ENCODE data around the gene KRTAP20-2. TPM values are rescaled to one million over a fixed set of nuclear protein-coding genes. Genes with fewer than 3 reads are reported as not detected.

The KRTAP20-2 gene
- total RNA-seq, 1 experiment from 2014 or later = not detected

DNA sequence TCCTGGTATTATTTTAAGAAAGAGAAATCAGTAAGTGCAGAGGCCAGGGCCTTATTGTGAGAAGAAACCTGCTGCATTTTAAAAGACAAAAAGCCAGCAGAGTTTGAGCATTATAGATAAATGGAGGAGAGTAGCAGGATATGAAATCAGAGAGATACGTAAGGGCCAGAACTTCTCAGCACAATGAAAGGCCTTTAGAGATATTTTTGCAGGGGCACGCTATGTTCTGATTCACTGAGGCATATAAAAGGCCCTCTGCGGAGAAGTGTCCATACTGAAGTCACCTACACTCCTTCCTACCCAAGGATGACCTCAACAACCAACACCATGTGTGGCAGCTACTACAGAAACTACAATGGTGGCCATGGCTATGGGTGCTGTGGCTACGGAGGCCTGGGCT, 42.9 kb upstream of the KRTAP20-2 start, which contains the start of gene KRTAP6-3:
Gene KRTAP6-3 (plus strand): TSS at position 301 of the 400 bp plus-strand sequence. CDS start 6 bp downstream, at position 307.
- no peak for DNase-seq (ENCODE audit: low read depth, low spot score)
- in situ Hi-C loops (cut with HindIII; ENCODE audit: low pct_unique_long_range_greater_than_20kb, low sequenced_read_pairs) = no loop called here
- no peak for ATAC-seq
- Histone ChIP-seq H3K4me1 (ENCODE audit: control insufficient read depth, insufficient read depth, low read length) (no peaks in the 10 kb centered on the region), H3K27me3 (ENCODE audit: control insufficient read depth, insufficient read depth, low read length) (no peaks in the 10 kb centered on the region), H3K9me3 (ENCODE audit: control insufficient read depth, insufficient read depth, low read depth, low read length) (no peaks in the 10 kb centered on the region), H3K27ac (ENCODE audit: low read length) (no peak within 1 kb of the TSS), H3K4me3 (ENCODE audit: low read depth in 2 of 2, low read length in 2 of 2) (no peak within 1 kb of the TSS), H3K36me3 (ENCODE audit: control insufficient read depth, insufficient read depth, low read length) (no peaks in the 10 kb centered on the region)
- TF ChIP-seq, protein P1, sequence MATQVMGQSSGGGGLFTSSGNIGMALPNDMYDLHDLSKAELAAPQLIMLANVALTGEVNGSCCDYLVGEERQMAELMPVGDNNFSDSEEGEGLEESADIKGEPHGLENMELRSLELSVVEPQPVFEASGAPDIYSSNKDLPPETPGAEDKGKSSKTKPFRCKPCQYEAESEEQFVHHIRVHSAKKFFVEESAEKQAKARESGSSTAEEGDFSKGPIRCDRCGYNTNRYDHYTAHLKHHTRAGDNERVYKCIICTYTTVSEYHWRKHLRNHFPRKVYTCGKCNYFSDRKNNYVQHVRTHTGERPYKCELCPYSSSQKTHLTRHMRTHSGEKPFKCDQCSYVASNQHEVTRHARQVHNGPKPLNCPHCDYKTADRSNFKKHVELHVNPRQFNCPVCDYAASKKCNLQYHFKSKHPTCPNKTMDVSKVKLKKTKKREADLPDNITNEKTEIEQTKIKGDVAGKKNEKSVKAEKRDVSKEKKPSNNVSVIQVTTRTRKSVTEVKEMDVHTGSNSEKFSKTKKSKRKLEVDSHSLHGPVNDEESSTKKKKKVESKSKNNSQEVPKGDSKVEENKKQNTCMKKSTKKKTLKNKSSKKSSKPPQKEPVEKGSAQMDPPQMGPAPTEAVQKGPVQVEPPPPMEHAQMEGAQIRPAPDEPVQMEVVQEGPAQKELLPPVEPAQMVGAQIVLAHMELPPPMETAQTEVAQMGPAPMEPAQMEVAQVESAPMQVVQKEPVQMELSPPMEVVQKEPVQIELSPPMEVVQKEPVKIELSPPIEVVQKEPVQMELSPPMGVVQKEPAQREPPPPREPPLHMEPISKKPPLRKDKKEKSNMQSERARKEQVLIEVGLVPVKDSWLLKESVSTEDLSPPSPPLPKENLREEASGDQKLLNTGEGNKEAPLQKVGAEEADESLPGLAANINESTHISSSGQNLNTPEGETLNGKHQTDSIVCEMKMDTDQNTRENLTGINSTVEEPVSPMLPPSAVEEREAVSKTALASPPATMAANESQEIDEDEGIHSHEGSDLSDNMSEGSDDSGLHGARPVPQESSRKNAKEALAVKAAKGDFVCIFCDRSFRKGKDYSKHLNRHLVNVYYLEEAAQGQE (IDR thresholded peaks at IDR 0.05; ENCODE audit: insufficient read depth in 1 of 2, low read depth in 2 of 2, low read length in 1 of 2) = no peak
- TF ChIP-seq TCF7L2 (IDR thresholded peaks at IDR 0.05; ENCODE audit: low read depth, low read length) (no peak), SIN3A (IDR thresholded peaks at IDR 0.05; ENCODE audit: borderline replicate concordance, insufficient read depth, low read depth, low read length) (no peak), POLR2AphosphoS5 (IDR thresholded peaks at IDR 0.05; ENCODE audit: low read depth, low read length) (no peak)
- TF ChIP-seq, protein P2, sequence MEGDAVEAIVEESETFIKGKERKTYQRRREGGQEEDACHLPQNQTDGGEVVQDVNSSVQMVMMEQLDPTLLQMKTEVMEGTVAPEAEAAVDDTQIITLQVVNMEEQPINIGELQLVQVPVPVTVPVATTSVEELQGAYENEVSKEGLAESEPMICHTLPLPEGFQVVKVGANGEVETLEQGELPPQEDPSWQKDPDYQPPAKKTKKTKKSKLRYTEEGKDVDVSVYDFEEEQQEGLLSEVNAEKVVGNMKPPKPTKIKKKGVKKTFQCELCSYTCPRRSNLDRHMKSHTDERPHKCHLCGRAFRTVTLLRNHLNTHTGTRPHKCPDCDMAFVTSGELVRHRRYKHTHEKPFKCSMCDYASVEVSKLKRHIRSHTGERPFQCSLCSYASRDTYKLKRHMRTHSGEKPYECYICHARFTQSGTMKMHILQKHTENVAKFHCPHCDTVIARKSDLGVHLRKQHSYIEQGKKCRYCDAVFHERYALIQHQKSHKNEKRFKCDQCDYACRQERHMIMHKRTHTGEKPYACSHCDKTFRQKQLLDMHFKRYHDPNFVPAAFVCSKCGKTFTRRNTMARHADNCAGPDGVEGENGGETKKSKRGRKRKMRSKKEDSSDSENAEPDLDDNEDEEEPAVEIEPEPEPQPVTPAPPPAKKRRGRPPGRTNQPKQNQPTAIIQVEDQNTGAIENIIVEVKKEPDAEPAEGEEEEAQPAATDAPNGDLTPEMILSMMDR (IDR thresholded peaks at IDR 0.05) = no peak
- POLR2A ChIA-PET = no interaction called here
- CTCF ChIA-PET = no interaction called here
- intact Hi-C loops (cut with micrococcal nuclease; ENCODE audit: unreplicated experiment) = no loop called here
- BruUV-seq (replicated peaks) = no TSS peak

DNA sequence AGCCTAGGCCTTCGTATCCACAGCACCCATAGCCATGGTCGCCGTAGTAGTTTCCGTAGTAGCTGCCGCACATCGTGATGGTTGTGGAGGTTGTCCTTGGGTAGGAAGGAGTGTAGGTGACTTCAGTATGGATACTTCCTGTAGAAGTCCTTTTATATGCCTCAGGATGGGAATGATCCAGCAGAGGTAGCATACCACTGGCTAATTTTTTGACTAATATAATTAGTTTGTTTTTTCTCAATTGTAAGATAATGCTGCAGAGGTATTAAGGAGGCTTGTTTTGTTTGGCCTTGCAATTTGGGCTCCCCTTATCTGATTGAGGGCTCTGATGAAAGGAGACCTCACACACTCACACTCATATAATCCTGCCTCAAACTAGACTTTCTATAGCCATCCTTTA, 36.2 kb upstream of the KRTAP20-2 start, which contains the start of gene KRTAP6-2:
Gene KRTAP6-2 (minus strand): TSS at position 101 of the 400 bp plus-strand sequence. CDS start 28 bp downstream, at position 73.
- ChIA-PET CTCF (no interaction called here), POLR2A (no interaction called here)
- DNase-seq (ENCODE audit: low read depth, low spot score) = no peak
- Histone ChIP-seq H3K4me1 (ENCODE audit: control insufficient read depth, insufficient read depth, low read length) (no peaks in the 10 kb centered on the region), H3K27me3 (ENCODE audit: control insufficient read depth, insufficient read depth, low read length) (no peaks in the 10 kb centered on the region), H3K27ac (ENCODE audit: low read length) (no peak within 1 kb of the TSS), H3K36me3 (ENCODE audit: control insufficient read depth, insufficient read depth, low read length) (no peaks in the 10 kb centered on the region), H3K4me3 (ENCODE audit: low read depth in 2 of 2, low read length in 2 of 2) (no peak within 1 kb of the TSS), H3K9me3 (ENCODE audit: control insufficient read depth, insufficient read depth, low read depth, low read length) (no peaks in the 10 kb centered on the region)
- in situ Hi-C loops (cut with HindIII; ENCODE audit: low pct_unique_long_range_greater_than_20kb, low sequenced_read_pairs) (no loop called here), intact Hi-C loops (cut with micrococcal nuclease; ENCODE audit: unreplicated experiment) (no loop called here)
- TF ChIP-seq SIN3A (IDR thresholded peaks at IDR 0.05; ENCODE audit: borderline replicate concordance, insufficient read depth, low read depth, low read length) = no peak
- no TSS peak for BruUV-seq (replicated peaks)
- no peak for ATAC-seq

DNA sequence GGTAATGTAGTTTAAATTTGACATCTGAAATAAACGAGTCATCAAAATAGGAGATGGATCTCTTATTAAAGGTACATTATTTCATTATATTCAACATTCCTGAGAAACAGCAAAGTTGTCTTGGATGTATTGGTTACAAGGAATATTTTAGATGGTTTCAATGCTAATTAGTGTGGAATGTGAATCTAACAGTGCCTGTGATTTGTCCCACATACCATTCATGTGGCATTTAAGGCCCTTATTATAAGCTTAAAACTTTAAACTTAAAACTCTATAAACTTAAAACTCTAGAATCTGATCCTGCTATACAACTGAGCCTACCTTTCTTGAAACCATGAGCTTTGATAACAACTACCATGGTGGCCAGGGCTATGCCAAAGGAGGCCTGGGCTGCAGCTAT, 34.2 kb upstream of the KRTAP20-2 start, which contains the start of gene KRTAP22-1:
Gene KRTAP22-1 (plus strand): TSS at position 301 of the 400 bp plus-strand sequence.
- Histone ChIP-seq H3K36me3 (ENCODE audit: control insufficient read depth, insufficient read depth, low read length) (no peaks in the 10 kb centered on the region), H3K9me3 (ENCODE audit: control insufficient read depth, insufficient read depth, low read depth, low read length) (no peaks in the 10 kb centered on the region), H3K27ac (ENCODE audit: low read length) (no peak within 1 kb of the TSS), H3K4me3 (ENCODE audit: low read depth in 2 of 2, low read length in 2 of 2) (no peak within 1 kb of the TSS), H3K27me3 (ENCODE audit: control insufficient read depth, insufficient read depth, low read length) (no peaks in the 10 kb centered on the region), H3K4me1 (ENCODE audit: control insufficient read depth, insufficient read depth, low read length) (no peaks in the 10 kb centered on the region)
- CTCF ChIA-PET = no interaction called here
- in situ Hi-C loops (cut with HindIII; ENCODE audit: low pct_unique_long_range_greater_than_20kb, low sequenced_read_pairs) (no loop called here), intact Hi-C loops (cut with micrococcal nuclease; ENCODE audit: unreplicated experiment) (no loop called here)
- TF ChIP-seq, protein P2 (IDR thresholded peaks at IDR 0.05) = no peak
- no peak for TF ChIP-seq SIN3A (IDR thresholded peaks at IDR 0.05; ENCODE audit: borderline replicate concordance, insufficient read depth, low read depth, low read length)
- no peak for TF ChIP-seq TCF7L2 (IDR thresholded peaks at IDR 0.05; ENCODE audit: low read depth, low read length)
- TF ChIP-seq POLR2AphosphoS5 (IDR thresholded peaks at IDR 0.05; ENCODE audit: low read depth, low read length) = no peak
- TF ChIP-seq, protein P1 (IDR thresholded peaks at IDR 0.05; ENCODE audit: insufficient read depth in 1 of 2, low read depth in 2 of 2, low read length in 1 of 2) = no peak
- no TSS peak for BruUV-seq (replicated peaks)
- ATAC-seq (no peak), DNase-seq (ENCODE audit: low read depth, low spot score) (no peak)
- POLR2A ChIA-PET = interaction anchor here (0.7 kb wide), 1 partner anchor 36 kb away, joined by 6 read pairs; no protein-coding TSS in a partner anchor
